Activated CD8-positive, alpha-beta memory T cell treated with anti-CD3 and anti-CD28 coated beads for 4 hours (primary cell): ENCODE measurements around the gene ZCRB1.
A peak's percentile ranks its signal among the peaks of the same experiment; 100 is the strongest.
"Not testable (repeated sequence)": the region's sequence is repeated elsewhere in the genome, so short reads cannot be mapped to it uniquely, and the experiment has no call there.

Experiments
- DNase-seq, 2 donors: peaks; one replicate each; pipeline ENCODE4 v3.0.0-alpha.2; 2020; ENCODE audit warnings: low read depth in 2 of 2

ZCRB1 gene

GRCh38 chr12:42330097-42330496 lies 4.2 kb upstream of the ZCRB1 start:
- DNase-seq = not testable (repeated sequence)

GRCh38 chr12:42327227-42327590 lies 1.3 kb upstream of the ZCRB1 start:
- DNase-seq = no peak

GRCh38 chr12:42326541-42327226 lies 790 bp upstream of the ZCRB1 start:
- no peak for DNase-seq

- no peak for DNase-seq
Measured at GRCh38 chr12:42325326-42325652, 605 bp downstream of the ZCRB1 start.

GRCh38 chr12:42323856-42324255 lies 2.0 kb downstream of the ZCRB1 start:
- DNase-seq = no peak

- no peak for DNase-seq
Measured at GRCh38 chr12:42322567-42322966, 3.3 kb downstream of the ZCRB1 start.

- no peak for DNase-seq
Measured at GRCh38 chr12:42320796-42321195, 5.1 kb downstream of the ZCRB1 start.

GRCh38 chr12:42315108-42315507 lies 10.8 kb downstream of the ZCRB1 start:
- no peak for DNase-seq

- DNase-seq = no peak
Measured at GRCh38 chr12:42309996-42310395, 15.9 kb downstream of the ZCRB1 start.

- DNase-seq = no peak
Measured at GRCh38 chr12:42308390-42308789, 17.5 kb downstream of the ZCRB1 start.

- DNase-seq = no peak
Measured at GRCh38 chr12:42306297-42306696, 19.6 kb downstream of the ZCRB1 start.

- peak; percentile 20 to 27 for DNase-seq
Measured at GRCh38 chr12:42299392-42300308, 26.2 kb downstream of the ZCRB1 start.

GRCh38 chr12:42298887-42299286 lies 27.0 kb downstream of the ZCRB1 start:
- no peak for DNase-seq

- DNase-seq = no peak
Measured at GRCh38 chr12:42296503-42297109, 29.3 kb downstream of the ZCRB1 start.

- DNase-seq = no peak
Measured at GRCh38 chr12:42291680-42292079, 34.2 kb downstream of the ZCRB1 start.

- DNase-seq = no peak
Measured at GRCh38 chr12:42288544-42288943, 37.4 kb downstream of the ZCRB1 start.

- DNase-seq = no peak
Measured at GRCh38 chr12:42286741-42287140, 39.2 kb downstream of the ZCRB1 start.

GRCh38 chr12:42285431-42285830 lies 40.5 kb downstream of the ZCRB1 start:
- no peak for DNase-seq

- no peak for DNase-seq
Measured at GRCh38 chr12:42284876-42285275, 41.0 kb downstream of the ZCRB1 start.

GRCh38 chr12:42284157-42284556 lies 41.7 kb downstream of the ZCRB1 start:
- no peak for DNase-seq

GRCh38 chr12:42283739-42284138 lies 42.2 kb downstream of the ZCRB1 start:
- DNase-seq = no peak

GRCh38 chr12:42282294-42282693 lies 43.6 kb downstream of the ZCRB1 start:
- DNase-seq = no peak

- no peak for DNase-seq
Measured at GRCh38 chr12:42281844-42282243, 44.0 kb downstream of the ZCRB1 start.
